DMS114 treated with DMSO at 0.1 percent for 48 hours (cell line): Measurements from ENCODE around the gene TSC1.

Source experiments
- DNase-seq: peaks from one replicate; lab custom pipeline; 2025; ENCODE audit not compliant: unreplicated experiment; lab: John Stamatoyannopoulos, UW

Gene TSC1

GRCh38 chr9:132894346-132894745 lies 50.1 kb downstream of the TSC1 start:
- no peak for DNase-seq

DNA sequence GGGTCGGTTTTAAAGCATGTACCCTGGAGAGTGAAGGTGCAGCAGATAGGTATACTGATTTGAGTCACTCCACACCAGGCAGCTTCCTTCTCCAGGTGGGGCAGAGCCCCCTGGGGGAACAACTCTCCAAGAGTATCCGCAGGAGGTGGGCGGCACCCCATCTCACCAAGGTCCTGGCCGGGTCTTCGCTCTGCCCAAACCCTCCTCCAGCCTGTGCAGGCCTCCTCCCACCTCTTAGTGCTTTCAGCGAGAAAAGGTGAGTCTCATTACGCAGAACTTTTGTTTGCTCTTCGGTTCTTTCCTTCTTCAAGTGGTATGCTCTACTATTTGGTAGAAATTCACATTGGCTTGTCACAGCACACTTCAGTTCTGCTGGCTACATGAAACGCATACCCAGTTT lies 52.0 kb downstream of the TSC1 start:
- DNase-seq, result no peak

DNA sequence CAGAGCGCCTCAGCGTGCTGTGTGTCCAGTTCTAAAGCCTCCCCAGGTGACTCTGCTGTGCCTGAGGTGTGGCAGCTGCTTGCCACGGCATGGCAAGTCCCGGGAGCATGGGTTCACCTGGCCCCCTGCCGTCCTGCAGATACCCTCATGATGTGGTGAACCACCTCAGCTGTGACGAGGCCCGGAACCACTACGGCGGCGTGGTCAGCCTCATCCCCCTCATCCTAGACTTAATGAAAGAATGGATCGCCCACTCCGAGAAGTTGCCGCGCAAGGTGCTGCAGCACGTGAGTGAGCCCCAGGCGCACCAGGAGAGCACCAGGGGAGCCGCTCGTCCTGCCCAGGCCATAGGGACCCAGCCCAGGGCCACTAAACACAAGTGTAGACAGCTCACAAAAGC lies 56.3 kb downstream of the TSC1 start:
- no peak for DNase-seq

DNA sequence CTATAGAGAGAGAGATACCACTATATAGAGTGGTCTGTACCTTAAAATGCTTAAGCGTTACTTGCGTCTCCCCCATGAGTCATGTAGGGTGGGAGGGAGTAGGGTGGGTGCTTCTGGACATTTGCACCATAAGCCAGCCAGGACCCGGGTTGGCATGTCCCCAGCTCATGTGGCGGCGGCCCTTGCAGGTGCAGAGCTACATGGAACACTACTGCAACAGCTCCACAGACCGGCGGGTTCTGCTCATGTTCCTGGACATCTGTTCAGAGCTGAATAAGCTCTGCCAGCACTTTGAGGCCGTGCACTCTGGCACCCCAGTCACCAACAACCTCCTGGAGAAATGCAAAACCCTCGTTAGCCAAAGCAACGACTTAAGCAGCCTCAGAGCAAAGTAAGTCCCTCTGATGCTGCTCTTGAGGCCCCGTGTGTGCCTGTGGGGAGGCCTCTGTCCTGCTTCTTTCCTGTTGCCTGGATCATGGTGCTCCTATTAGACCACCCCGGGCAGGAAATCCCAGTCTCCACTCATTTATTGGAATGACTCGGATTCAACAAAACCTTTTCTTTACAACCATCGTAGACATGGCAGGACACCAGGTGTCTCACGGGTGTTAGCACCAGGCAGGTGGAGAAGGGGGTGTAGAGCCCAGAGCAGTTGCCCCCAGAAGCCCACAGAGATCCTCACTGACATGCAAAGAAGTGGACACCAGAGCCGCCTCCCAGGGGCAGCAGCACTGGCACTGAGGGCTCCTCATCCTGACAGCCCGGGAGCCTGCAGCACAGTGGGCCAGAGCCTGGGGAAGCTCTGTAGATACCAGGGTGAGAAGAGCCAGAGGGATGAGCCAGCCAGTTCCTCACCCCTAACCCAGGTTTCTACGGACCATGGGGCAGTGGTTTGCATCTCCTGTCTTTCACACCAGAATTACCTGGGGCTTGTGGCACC lies 57.0 kb downstream of the TSC1 start:
- DNase-seq, result no peak

- DNase-seq, result no peak
These were observed 58.1 kb downstream of the TSC1 start for GRCh38 chr9:132886334-132886725.

- DNase-seq, result no peak
These were observed 58.6 kb downstream of the TSC1 start for GRCh38 chr9:132885720-132886333.

DNA sequence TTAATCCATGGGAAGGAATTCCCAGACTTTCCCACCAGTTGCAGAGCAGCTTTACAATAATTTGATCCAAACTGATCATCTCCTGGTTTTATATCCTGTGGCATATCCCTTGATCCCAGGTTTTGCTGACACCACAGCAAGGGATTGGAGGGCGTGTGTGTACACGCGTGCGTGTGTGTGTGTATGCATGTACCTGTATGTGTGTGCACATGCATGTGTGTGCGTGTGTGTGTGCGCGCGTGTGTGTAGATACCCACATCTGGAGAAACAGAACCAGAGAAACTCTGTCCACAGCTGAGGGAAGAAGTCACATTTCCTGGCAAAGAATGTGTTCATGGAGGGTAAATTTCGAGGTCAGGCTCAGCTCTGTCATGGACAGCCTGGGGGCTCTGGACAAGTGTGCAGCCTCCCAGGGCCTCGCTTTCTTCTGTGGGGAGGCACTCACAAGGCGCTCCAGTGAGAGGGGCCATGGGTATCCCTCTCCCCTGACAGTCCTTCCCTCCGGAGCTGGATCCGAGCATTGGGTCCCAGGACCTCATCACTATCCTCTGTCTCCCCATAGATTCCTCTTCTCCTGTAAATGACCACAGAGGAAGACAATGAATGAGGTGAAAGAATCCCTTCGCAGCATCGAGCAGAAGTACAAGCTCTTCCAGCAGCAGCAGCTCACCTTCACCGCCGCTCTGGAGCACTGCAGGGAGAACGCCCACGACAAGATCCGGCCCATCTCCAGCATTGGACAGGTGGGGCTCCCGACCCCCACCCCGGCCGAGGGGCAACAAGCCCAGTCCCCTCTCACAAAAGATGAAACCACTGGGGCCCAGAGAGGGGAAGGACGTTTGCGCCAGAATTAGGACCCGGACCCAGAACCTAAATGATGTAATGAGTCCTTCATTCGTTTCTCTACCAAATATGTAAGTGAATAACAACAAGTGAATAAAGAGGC lies 60.8 kb downstream of the TSC1 start:
- DNase-seq, result no peak

DNA sequence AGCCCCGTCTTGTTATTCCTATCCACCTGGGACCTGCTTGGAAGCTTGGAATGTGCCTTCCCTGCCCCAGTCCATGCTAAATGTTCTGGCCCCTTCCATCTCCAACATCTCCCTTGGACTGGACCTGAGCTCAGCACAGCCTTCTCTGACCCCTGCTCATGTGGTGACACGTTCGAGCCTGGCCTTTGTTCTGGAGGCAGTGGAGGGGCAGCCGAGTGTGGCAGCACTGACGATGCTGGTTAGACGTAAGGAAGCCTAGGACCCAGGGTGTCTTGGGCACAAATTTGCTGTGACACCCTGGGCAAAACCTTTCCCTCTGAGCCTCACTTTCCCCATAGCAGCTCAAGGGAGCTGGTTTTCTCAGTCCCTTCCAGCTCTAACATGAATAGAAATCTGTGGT lies 61.8 kb downstream of the TSC1 start:
- DNase-seq, result no peak

DNA sequence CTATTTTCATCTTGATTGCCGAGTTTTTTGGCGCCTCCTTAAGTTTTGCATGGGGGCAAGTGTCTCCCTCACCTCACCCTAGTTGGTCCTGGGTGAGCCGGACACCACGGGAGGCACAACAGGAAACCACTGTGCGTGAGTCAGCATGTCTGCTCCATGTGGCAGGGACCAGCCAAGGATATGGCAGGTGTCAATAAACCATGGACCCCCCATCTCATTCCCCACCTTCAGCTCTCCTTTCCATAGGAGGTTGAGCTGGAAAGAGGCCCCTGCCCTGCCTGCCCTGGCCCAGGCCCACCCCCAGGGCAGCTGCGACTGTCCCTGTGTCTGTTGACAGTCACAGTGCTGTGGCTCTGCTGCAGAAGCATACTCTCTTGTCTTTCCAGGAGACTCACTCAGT lies 62.6 kb downstream of the TSC1 start:
- no peak for DNase-seq

DNA sequence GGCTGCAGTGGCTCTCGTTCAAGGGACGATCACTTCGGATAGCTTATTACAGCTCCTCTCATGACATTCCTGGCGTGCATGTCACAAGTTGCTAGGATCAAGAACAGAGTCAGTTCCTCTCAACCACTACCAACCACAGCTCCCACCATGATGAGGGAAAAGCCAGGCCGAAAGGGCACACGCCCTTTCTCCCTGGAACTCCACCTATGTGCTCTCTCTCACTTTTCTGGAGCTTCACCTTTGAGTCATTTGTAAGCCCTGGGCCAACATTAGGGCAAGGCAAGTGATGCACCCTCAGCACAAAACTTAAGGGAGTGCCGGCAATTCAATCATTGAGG lies 64.1 kb downstream of the TSC1 start:
- DNase-seq, result no peak

- DNase-seq, result no peak
These were observed 64.7 kb downstream of the TSC1 start for GRCh38 chr9:132879457-132880323.

DNA sequence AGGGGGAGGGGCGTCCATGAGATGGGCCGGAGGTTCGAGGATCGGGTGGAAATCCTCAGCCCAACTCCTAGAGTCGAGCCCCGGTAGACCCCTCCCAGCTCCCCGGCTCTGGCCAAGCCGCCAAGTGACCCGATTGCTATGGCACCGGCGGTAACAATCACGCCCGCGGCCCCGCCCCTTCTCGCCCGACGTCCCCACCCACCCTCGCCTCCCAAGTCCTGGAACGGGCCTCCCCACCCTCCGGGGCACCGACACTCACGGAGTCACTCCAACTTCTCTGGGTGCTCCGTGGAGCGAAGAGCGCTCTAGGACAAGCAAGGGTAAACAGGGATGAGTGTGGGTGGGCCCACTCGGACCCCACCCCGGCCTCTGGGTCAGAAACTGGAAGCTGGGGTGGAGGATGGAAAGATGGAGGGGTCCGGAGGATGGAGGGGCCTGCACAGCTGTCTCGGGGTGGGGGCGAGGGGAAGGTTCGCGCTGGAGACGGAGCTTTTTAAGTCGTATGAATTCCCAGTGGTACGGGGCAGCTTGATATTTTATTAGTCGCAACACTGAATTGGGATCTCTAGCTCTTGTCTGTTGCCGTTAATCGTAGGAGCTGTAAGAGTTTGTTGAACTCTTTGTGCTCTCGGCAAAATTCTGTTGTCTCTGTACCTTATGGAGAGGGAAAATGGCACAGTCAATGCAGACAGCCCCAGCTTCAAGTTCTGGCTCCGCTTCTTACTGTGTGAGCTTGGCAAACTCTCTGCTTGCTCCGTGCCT lies 65.5 kb downstream of the TSC1 start, which contains the start of gene SPACA9:
Gene SPACA9, plus strand, starts transcription at position 204 of the 762 bp plus-strand sequence. CDS start 5,050 bp downstream, outside the sequence.
- peak; percentile 39 for DNase-seq

- peak; percentile 7 for DNase-seq
These were observed 66.4 kb downstream of the TSC1 start, which contains the start of gene AK8 for GRCh38 chr9:132877824-132878694. TSS of gene AK8 (minus strand) at chr9:132878284. CDS start at chr9:132878255, 29 bp downstream.

GRCh38 chr9:132877458-132877823 lies 67.0 kb downstream of the TSC1 start:
- DNase-seq, result no peak

- DNase-seq, result no peak
These were observed 67.6 kb downstream of the TSC1 start for GRCh38 chr9:132876849-132877248.

- no peak for DNase-seq
These were observed 69.3 kb downstream of the TSC1 start for GRCh38 chr9:132875159-132875558.

DNA sequence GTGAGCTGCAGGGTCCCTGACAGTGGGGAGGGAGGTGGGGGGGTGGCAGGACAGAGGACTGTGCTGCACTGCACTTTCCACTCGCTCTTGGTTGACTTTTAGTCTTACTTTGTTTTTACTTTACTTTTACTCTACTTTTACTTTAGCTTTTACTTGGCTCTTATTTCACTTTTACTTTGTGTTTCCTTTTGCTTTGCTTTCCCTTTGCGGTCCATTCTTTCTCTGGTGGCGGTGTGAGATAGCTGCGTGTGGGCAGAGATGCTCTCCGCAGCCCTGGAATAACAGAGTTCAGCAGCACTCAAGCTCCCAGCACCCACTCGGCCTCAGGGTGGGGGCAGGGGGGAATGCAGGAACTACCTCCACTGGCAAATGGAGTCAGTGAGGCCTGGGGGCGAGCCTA lies 71.0 kb downstream of the TSC1 start:
- no peak for DNase-seq

- no peak for DNase-seq
These were observed 75.2 kb downstream of the TSC1 start for GRCh38 chr9:132869266-132869665.

GRCh38 chr9:132866898-132867297 lies 77.5 kb downstream of the TSC1 start:
- no peak for DNase-seq
